Vagina (tissue), 2 donors: ENCODE results near the gene CSRP2.

Source experiments
- CTCF ChIP-seq, 3 experiments: fragments of 450-650 bp in 2 of 3; fragments of 200-600 bp in 1 of 3; sonication (generic) in 1 of 3; IDR thresholded peaks; one replicate each; pipeline ENCODE4 v1.5.1; 2017 to 2019; ENCODE audit warnings: antibody characterized with exemption in 3 of 3, mild to moderate bottlenecking in 2 of 3, moderate library complexity in 2 of 3
- POLR2A ChIP-seq, 2 donors: fragments of 450-650 bp; IDR thresholded peaks; one replicate each; pipeline ENCODE4 v1.6.1; 2017; ENCODE audit warnings: antibody characterized with exemption in 2 of 2, mild to moderate bottlenecking in 2 of 2, moderate library complexity in 2 of 2

DNA sequence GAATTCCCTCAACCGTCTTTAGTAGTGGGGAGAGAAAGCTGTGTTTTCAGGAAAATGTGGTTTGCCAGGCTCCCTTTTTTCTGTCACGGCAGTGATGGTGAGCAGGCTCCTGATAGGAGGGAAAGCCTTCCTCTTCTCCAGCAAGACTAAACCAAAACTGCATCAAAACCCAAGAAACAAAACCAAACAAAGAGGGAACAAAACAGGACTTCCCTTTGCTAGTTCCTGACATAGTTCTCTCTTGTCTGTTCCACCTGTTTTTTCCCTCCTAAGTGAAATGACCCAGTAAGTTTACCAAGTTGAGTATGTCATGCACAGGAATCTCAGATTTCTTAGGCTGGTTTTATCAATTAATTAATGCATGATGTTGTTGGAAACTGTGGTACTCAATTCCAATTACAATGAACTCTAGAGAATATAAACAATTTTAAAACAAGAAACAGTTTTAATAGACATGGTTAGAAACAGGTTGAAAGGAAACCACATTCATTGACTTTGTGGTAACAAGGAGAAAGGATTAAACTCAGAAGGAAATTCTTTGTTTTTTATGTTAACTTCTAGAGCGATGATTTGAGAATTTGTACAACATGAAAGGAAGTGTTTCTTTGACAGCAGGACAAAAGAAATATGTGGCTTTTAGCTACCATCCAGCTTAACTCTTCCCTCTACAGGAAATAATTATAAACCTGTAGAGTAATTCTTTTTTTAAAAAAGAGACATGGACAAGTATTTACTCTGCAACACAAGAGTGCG lies 23.0 kb upstream of the CSRP2 start:
- no peak for TF ChIP-seq CTCF (IDR thresholded peaks at IDR 0.05)
- no peak for TF ChIP-seq POLR2A (IDR thresholded peaks at IDR 0.05)
